Right hindlimb (tissue), 1 donor: Measurements from ENCODE around the gene KAZN.

ENCODE experiments used
- DNase-seq: peaks from one replicate; pipeline ENCODE4 v3.0.0-alpha.2; 2018

KAZN gene

DNA sequence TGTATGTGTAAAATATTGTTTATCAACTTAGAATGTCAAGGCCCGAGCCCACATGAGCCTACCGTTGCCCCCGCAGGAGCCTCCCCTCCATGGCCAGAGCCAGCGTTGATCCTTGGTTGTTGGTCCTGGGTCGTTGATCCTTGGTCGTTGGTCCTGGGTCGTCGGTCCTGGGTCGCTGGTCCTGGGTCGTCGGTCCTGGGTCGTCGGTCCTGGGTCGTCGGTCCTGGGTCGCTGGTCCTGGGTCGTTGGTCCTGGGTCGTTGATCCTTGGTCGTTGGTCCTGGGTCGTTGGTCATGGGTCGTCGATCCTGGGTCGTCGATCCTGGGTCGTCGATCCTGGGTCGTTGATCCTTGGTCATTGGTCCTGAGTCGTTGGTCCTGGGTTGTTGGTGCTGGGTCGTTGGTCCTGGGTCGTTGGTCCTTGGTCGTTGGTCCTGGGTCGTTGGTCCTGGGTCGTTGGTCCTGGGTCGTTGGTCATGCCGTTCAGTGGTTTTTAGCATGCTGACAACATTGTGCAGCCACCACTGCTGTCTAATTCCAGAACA lies 450.0 kb downstream of the KAZN start:
- DNase-seq: no peak

- DNase-seq: no peak
These were observed 450.6 kb downstream of the KAZN start for GRCh38 chr1:15049067-15049466.

DNA sequence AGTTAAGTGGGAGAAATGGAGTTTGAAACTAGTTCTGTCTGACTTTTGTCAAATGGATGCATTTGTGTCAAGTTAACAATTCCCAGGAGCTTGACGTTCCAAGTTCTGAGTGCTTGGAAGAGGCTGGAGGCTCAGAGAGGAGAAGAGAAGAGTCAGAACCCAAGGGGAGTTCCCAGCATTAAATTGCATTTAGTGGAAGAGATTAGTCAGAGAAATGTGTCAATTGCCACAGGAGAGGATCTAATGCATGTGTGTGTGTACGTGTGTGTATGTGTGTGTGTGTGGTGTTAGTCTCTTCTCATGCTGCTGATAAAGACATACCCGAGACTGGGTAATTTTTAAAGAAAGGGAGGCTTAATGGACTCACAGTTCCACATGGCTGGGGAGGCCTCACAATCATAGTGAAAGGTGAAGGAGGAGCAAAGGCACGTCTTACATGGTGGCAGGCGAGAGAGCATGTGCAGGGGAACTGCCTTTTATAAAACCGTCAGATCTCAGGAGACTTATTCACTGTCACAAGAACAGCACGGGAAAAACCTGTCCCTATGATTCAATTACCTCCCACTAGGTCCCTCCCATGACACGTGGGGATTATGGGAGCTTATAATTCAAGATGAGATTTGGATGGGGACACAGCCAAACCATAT lies 453.5 kb downstream of the KAZN start:
- DNase-seq: no peak

DNA sequence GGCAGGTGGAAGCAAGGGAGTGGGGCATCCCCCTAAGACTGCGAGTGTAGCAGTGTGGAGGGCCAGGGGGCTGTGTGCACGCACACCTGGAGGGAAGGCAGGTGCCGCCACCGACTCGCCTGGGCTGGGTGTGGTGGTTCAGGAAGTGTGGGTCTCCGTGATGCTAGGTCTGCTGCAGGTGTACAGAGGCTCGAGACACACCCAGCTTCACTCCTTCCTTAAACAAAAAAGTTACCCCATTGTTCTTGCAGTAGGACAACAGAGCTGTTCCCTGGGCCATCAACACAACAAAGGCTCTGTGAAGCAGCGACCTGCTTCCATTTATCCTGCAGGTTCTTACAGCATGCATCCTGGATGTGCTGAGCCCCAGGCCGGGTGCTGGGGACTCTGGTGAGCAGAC lies 454.7 kb downstream of the KAZN start:
- DNase-seq: no peak

- no peak for DNase-seq
These were observed 457.4 kb downstream of the KAZN start for GRCh38 chr1:15055736-15056415.

DNA sequence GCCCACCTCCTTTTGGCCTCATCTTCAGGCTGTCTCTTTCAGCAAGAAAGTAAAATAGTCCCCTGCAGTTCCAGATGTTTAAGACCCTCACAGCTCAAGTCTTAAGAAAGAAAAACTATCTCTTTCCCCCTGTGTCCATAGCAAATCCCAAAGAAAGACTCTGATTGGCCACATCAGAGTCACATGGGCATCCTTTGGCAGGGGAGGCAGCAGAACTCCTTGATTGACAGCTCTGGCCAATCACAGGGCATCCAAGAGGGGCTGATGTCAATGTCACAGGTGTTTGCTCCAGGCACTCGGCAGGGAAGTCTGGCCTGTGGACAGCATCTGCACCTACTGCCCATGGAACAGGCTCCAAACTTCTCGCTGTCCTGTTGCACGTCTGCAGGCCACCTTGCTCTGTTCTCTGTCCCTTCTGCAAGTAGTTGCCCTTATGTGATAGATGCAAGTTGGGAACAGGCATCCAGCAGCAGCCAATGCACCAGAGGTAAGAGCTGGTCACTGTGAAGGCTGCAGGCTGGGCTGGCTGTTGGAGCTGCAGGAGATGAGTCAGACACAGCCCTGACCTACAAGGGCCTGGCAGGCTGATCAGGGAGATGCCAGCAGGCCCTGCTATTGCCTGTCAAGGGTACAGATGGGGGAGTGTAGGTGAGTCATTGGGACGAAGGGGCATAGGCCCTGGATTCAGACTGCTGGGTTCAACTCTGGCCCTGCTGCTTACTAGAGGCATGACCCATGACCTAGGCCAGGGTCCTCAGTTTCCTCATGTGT lies 458.2 kb downstream of the KAZN start:
- DNase-seq: no peak

GRCh38 chr1:15057834-15058233 lies 459.3 kb downstream of the KAZN start:
- DNase-seq: no peak

DNA sequence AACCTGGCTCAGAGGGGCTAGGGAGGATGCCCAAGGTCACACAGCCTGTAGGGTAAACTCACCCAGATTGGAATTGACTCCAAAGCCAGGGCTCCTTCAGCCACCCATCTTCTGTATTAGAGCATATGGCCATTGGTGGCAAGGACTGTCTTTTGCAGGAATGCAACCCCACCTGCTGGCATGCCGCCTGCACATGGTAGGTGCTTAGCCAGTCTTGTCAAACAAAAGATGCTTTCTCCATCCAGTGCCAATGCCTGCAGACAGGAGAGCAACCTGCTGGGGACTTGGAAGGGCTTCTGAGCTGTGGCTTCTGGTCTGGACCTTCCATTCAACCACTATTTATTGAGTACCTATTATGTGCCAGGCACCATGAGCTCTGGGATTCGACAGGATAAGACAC lies 459.8 kb downstream of the KAZN start:
- DNase-seq: no peak

GRCh38 chr1:15060104-15060503 lies 461.6 kb downstream of the KAZN start:
- DNase-seq: no peak

GRCh38 chr1:15062479-15063099 lies 464.1 kb downstream of the KAZN start:
- no peak for DNase-seq

- DNase-seq: no peak
These were observed 464.9 kb downstream of the KAZN start for GRCh38 chr1:15063346-15063745.

GRCh38 chr1:15063783-15064182 lies 465.3 kb downstream of the KAZN start:
- DNase-seq: no peak

GRCh38 chr1:15064217-15064929 lies 465.9 kb downstream of the KAZN start:
- DNase-seq: no peak

- no peak for DNase-seq
These were observed 466.8 kb downstream of the KAZN start for GRCh38 chr1:15065291-15065690.

DNA sequence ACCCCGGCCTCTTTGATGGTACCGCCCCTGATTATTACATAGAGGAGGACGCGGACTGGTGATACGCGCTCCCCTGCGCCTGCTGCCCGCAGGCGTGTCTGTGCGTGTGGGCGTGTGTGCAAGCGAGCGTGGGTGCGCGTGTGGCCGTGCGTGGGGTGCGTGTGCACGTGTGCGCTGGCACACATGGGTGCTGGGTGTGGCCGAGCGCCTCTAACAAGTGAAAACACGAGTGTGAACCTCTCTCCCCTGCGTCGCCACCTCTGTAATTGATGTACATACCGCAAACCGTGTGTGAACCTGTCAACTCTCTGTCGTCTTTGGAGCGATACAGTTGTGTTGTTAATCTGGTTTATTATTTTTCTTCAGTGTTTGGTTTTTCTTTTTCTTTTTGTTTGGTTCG lies 467.3 kb downstream of the KAZN start:
- DNase-seq: no peak

GRCh38 chr1:15066191-15066590 lies 467.7 kb downstream of the KAZN start:
- no peak for DNase-seq

- no peak for DNase-seq
These were observed 468.7 kb downstream of the KAZN start for GRCh38 chr1:15067148-15067547.

DNA sequence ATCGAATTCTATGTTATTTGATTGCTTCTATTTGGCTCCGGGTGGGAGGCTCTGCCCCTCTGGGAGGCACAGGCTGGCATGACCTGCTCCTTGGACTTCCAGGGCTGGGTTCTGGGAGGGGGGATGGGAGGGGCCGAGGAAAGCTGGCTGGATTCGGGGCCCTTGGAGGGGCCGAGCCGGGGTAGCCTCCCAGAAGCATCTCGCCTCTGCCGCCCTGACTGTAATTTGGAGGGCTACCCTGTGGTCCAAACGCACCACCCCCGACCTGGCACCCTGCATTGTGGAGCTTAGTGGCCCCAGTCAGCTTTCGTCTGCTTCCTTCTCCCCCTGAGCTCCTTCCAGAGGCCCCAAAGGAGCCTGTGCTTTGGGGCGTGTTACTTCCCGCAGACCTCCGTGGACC lies 469.7 kb downstream of the KAZN start:
- no peak for DNase-seq

GRCh38 chr1:15068997-15069396 lies 470.5 kb downstream of the KAZN start:
- no peak for DNase-seq

DNA sequence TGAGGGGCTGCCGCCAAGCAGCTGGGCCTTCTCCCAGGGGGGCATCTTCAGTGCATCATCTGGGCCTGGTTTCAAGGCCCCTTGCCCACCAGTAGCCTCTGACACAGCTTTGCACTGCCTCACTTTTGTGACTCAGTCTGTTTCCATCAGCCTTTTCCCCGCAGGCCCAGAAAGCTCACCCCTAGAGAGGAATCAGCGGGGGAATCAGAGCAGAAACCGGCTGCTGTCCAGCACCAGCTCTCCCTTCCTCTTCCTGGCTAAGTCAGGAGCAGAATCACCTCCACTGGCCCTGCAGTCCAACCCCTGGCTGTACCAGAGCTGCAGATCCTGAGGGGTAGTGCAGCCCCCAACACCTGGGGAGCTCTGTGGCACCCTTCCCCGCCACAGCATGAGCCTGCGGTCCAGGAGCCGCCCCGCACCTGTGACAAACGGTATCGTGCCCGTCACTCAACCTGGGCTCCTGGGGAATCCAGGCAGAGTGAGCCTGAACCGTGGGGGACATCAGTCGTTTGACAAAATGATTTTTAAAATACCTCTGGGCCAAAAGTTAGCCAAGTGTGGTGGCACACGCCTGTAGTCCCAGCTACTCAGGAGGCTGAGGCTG lies 471.8 kb downstream of the KAZN start:
- DNase-seq: no peak

- DNase-seq: no peak
These were observed 473.5 kb downstream of the KAZN start for GRCh38 chr1:15071936-15072335.

DNA sequence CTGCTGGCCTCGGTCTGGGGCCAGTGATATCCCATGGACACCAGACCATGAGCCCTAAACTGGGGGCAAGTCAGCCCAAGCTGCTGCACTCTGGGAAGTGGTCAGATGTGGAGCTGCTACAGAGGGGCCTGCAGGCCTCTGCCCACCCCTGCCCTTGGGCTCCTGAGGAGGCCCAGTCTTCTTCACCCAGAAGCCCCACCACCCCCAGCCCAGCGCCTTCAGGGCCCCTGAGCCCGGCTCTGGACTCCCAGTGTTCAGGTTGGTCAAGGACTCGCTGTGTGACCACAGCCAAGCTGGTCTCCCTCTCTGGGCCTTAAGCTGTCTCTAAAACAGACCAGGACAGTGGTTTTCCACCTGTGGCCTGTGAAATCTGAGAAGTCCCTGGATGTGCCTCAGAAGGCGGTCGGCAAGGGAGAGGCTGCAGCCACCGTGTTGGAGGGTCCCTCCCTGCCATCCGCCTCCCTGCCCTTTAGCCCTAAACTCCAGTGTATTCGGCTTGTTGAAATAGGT lies 475.4 kb downstream of the KAZN start:
- DNase-seq: no peak
